GM12878 (cell line): ENCODE measurements around the gene RPS3. TPM values are rescaled to one million over a fixed set of nuclear protein-coding genes. Genes with fewer than 3 reads are reported as not detected.

ENCODE experiments used
- ASH2L ChIP-seq: fragments of 300-600, 200-600 bp; sonication (generic); IDR thresholded peaks from 2 replicates; pipeline ENCODE4 v1.6.1; 2017; ENCODE audit warnings: low read depth, mild to moderate bottlenecking, borderline replicate concordance
- CREM ChIP-seq: IDR thresholded peaks from 2 replicates; pipeline ENCODE4 v1.6.1; 2014; ENCODE audit warnings: antibody characterized with exemption, low read depth
- EP300 ChIP-seq, 2 experiments: fragments of 150-350 bp in 1 of 2; IDR thresholded peaks; 2 replicates each; pipeline ENCODE4 v1.6.1; 2011 to 2012; ENCODE audit warnings: low read depth in 2 of 2, low read length in 2 of 2, borderline replicate concordance in 1 of 2, improper control_type of control experiment in 1 of 2, inconsistent platforms in 1 of 2; ENCODE audit not compliant: control insufficient read depth in 1 of 2
- KAT2A ChIP-seq: conservative IDR thresholded peaks from 2 replicates; pipeline ENCODE4 v1.6.1; 2011; ENCODE audit warnings: low read depth, low read length; ENCODE audit not compliant: control insufficient read depth
- NR2F1 ChIP-seq: fragments of 450-650 bp; conservative IDR thresholded peaks from 2 replicates; pipeline ENCODE4 v1.6.1; 2017; ENCODE audit warnings: mild to moderate bottlenecking
- SIX5 ChIP-seq: IDR thresholded peaks from 2 replicates; pipeline ENCODE4 v1.6.1; 2011; ENCODE audit warnings: mild to moderate bottlenecking, low read depth, low read length, moderate library complexity; ENCODE audit not compliant: severe bottlenecking
- TCF7 ChIP-seq: IDR thresholded peaks from 2 replicates; pipeline ENCODE4 v1.6.1; 2014; ENCODE audit warnings: antibody characterized with exemption, borderline replicate concordance
- YY1 ChIP-seq: IDR thresholded peaks from 2 replicates; pipeline ENCODE4 v1.6.1; 2011; ENCODE audit warnings: low read depth, mild to moderate bottlenecking, low read length
- polyA plus RNA-seq, 11 experiments: library from polyadenylated mRNA; depleted of rRNA in 4 of 11; unstranded in 6 of 11; stranded (reverse) in 5 of 11; fragments of >200 nt; fragmentation: Nextera tagmentation in 4 of 11; fragmentation: Illumina TruSeq in 1 of 11; extraction: Ambion mirVana in 4 of 11; extraction: Trizol in 1 of 11; gene quantifications; 1 replicate in 1 of 11; 2 replicates in 10 of 11; pipeline versions ENCODE4 v1.2.1 to v1.2.3, GENCODE V29; 2011 to 2016; ENCODE audit warnings: inconsistent platforms in 2 of 11, missing spikeins in 2 of 11, low read depth in 1 of 11
- total RNA-seq, 4 experiments: library from RNA; depleted of rRNA in 3 of 4; stranded (reverse); fragments of >200 nt in 3 of 4; fragmentation: Illumina TruSeq in 1 of 4; extraction: Trizol in 1 of 4; gene quantifications; 2 replicates each; pipeline versions ENCODE4 v1.2.1 to v1.2.3, GENCODE V29; 2013 to 2021
- TF ChIP-seq, protein P1 (sequence below): fragments of 450-650 bp; IDR thresholded peaks from 2 replicates; pipeline ENCODE4 v1.6.1; 2016; ENCODE audit warnings: mild to moderate bottlenecking, moderate library complexity, borderline replicate concordance

RPS3 gene
- total and polyA plus RNA-seq, 10 of the 15 experiments (the other 5 are each of a cell fraction or from before 2014, with no cell fraction given), result 2,127 to 9,556 (median 4,327) TPM

DNA sequence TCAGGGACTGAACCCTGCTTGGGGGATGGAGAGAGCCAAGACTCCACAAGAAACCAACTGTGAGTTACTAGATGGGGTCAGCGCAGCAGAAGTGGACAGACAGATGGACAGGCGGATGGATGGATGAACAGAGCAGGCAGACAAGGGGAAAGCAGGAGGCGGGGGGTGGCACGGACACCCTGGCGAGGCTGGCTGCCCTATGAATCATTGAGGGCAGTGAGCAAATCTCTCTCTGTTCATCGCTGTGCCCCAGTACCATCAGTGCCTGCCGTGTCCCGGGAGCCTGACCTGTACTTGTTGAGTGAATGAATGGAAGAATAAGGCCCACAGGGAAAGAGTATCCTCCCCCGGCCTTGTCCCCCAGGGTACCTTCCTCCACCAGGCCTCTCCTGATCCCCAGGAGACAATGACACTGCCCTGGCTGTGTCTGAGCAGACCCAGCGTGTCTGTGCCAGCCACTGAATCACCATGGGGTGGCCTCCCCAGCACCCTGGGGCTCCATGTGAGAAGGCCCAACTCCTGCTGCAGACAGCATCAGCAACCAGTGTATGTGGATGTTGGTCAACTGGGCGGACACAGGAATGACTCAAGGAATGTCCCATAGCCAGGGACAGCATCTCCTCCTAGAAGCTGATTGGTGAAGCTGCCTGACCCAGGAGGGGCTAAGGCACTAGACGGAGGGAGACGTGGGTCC is 38.8 kb downstream of the RPS3 start (continued):
- TF ChIP-seq EP300 (IDR thresholded peaks at IDR 0.05; ENCODE audit: borderline replicate concordance in 1 of 2, control insufficient read depth in 1 of 2, low read depth in 2 of 2, low read length in 2 of 2) (no peak), KAT2A (no peak), SIX5 (no peak), NR2F1 (no peak), CREM (no peak), ASH2L (no peak), YY1 (no peak), TCF7 (no peak)
- TF ChIP-seq, protein P1, sequence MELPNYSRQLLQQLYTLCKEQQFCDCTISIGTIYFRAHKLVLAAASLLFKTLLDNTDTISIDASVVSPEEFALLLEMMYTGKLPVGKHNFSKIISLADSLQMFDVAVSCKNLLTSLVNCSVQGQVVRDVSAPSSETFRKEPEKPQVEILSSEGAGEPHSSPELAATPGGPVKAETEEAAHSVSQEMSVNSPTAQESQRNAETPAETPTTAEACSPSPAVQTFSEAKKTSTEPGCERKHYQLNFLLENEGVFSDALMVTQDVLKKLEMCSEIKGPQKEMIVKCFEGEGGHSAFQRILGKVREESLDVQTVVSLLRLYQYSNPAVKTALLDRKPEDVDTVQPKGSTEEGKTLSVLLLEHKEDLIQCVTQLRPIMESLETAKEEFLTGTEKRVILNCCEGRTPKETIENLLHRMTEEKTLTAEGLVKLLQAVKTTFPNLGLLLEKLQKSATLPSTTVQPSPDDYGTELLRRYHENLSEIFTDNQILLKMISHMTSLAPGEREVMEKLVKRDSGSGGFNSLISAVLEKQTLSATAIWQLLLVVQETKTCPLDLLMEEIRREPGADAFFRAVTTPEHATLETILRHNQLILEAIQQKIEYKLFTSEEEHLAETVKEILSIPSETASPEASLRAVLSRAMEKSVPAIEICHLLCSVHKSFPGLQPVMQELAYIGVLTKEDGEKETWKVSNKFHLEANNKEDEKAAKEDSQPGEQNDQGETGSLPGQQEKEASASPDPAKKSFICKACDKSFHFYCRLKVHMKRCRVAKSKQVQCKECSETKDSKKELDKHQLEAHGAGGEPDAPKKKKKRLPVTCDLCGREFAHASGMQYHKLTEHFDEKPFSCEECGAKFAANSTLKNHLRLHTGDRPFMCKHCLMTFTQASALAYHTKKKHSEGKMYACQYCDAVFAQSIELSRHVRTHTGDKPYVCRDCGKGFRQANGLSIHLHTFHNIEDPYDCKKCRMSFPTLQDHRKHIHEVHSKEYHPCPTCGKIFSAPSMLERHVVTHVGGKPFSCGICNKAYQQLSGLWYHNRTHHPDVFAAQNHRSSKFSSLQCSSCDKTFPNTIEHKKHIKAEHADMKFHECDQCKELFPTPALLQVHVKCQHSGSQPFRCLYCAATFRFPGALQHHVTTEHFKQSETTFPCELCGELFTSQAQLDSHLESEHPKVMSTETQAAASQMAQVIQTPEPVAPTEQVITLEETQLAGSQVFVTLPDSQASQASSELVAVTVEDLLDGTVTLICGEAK, result no peak
